ENCODE data around the gene MYORG.

- TF ChIP-seq CTCF (IDR thresholded peaks at IDR 0.05) (no peak), POLR2A (IDR thresholded peaks at IDR 0.05) (no peak)
Observed at GRCh38 chr9:34341659-34342295, 34.9 kb downstream of the MYORG start.
